ENCODE data around the gene LAIR2.

LAIR2 gene

DNA sequence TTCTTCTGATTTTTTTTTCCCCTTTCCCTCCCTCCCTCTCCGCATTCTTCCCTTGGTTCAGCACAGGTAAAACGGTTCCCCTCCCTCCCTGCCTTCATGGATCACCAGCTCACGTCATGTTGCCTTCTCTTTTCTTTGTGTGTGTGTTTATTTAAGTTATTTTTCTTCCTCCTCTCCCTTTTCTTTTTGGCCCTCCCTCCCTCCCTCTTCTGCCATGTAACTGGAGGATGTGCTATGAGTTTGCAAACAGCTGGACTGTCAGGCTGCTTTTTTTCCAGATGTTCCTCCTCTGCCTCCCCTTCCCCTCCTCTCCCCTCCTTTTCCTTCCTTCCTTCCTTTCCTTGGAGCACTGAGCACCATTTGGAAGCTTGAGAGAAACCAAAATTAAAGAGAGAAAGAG, 41.0 kb upstream of the LAIR2 start:
- H3K4me3 ChIP-seq (ENCODE audit: low read depth, low read length): no peak overlapping the region; the same call in 1 of the 2 replicates

DNA sequence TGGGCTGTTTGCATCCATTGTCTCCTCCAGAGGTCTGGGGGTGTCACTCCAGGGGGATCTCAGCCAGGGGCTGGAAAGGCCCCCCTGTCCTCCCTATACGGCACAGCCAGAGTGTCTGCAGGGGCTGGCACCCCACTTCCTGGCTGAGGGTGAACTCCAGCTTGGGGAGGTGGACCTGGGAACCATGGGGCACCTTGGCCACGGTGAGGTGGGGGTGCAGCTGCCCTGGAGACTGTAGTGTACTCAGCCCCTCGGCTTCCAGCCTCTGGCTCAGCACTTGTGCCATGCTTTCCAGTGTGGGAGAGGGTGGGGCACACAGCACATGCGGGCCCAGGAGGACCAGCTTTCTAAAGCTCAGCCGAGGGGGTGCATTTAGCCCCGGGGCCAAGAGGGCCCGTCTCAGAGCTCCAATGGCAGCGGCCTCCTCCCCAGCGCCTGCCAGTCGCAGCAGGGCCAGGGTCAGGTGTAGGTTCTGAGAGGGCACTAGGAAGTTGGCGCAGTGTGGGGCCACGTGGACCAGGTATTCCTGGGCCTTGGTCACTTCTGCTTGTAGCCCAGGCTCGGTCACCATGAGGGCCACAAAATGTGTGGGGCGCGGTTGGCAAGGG, 40.5 kb upstream of the LAIR2 start:
- peak overlapping the region; percentile 63 for H3K4me3 ChIP-seq (ENCODE audit: low read depth, low read length)
- POLR2A ChIA-PET: interaction anchor here (0.6 to 3.4 kb wide), 5 partner anchors 9 to 1814 kb away, joined by 3 to 49 read pairs (median 17); partner anchors contain the start of genes CDC42EP5 and LENG8
- TF ChIP-seq, protein P1, sequence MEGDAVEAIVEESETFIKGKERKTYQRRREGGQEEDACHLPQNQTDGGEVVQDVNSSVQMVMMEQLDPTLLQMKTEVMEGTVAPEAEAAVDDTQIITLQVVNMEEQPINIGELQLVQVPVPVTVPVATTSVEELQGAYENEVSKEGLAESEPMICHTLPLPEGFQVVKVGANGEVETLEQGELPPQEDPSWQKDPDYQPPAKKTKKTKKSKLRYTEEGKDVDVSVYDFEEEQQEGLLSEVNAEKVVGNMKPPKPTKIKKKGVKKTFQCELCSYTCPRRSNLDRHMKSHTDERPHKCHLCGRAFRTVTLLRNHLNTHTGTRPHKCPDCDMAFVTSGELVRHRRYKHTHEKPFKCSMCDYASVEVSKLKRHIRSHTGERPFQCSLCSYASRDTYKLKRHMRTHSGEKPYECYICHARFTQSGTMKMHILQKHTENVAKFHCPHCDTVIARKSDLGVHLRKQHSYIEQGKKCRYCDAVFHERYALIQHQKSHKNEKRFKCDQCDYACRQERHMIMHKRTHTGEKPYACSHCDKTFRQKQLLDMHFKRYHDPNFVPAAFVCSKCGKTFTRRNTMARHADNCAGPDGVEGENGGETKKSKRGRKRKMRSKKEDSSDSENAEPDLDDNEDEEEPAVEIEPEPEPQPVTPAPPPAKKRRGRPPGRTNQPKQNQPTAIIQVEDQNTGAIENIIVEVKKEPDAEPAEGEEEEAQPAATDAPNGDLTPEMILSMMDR (IDR thresholded peaks at IDR 0.05; ENCODE audit: insufficient read depth, low read length, missing control alignments): no peak
- DNase-seq (ENCODE audit: low read depth, low spot score): no peak
- CTCF ChIA-PET: interaction anchor here (1.0 to 1.5 kb wide), 3 partner anchors 8 to 14 kb away, joined by 4 read pairs; no protein-coding TSS in a partner anchor

More for the DNA sequence above, 41.0 kb upstream of the LAIR2 start:
- no peak for DNase-seq (ENCODE audit: low read depth, low spot score)
- TF ChIP-seq, protein P1 (IDR thresholded peaks at IDR 0.05; ENCODE audit: insufficient read depth, low read length, missing control alignments): no peak
- ChIA-PET POLR2A (interaction anchor here (2.3 to 3.4 kb wide), 2 partner anchors 12 to 14 kb away, joined by 17 to 49 read pairs; partner anchors contain the start of genes CDC42EP5 and LENG8), CTCF (interaction anchor here (1.2 to 1.5 kb wide), 2 partner anchors 11 to 13 kb away, joined by 4 read pairs; no protein-coding TSS in a partner anchor)

DNA sequence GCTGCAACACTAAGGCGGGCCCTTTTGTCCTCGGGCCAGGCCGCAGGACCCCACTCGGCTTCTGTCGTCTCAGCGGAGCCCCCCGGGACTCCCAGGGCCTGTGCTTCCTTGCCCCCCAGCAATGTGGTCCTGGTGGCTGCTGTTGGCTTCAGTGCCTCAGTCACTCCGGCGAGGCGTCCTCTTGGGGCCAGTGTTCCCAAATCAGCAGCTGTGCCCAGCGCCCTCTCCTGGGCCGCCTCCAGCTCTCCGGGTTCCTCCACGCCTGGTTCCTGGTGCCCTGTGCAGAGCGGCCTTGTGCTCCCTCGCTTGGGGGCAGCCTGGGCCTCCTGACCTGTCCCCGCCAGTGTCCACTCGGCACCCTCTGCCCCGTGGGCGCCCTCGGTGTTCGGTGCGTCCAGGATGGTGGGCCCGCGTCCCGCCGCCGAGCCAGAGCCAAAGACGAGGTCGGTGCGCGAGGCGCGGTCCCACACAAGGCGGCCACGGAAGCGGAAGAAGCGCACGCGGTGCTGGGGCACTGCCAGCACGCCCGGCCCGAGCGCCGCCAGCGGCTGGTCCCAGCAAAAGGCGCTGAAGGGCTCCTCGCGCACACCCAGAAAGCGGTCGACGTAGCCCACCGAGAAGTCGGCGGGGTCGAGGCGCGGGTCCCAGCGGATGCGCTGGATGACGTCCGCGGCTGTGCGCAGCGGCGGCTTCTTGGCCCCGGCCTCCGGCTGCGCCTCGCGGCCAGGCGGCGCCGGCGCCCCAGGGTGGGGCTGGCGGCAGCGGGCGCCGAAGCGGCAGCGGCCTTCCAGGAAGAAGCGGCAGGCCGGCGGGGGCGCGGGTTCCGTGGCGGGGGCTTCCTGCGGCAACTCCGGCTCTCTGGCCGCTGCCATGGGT, 39.7 kb upstream of the LAIR2 start:
- TF ChIP-seq, protein P1 (IDR thresholded peaks at IDR 0.05; ENCODE audit: insufficient read depth, low read length, missing control alignments): peak; percentile 40
- no peak for DNase-seq (ENCODE audit: low read depth, low spot score)
- POLR2A ChIA-PET: interaction anchor here (0.6 to 3.4 kb wide), 6 partner anchors 9 to 1814 kb away, joined by 3 to 49 read pairs (median 14); partner anchors contain the start of genes CDC42EP5 and LENG8
- H3K4me3 ChIP-seq (ENCODE audit: low read depth, low read length): peak overlapping the region; percentile 63
- CTCF ChIA-PET: interaction anchor here (1.0 to 1.2 kb wide), 2 partner anchors 9 to 15 kb away, joined by 4 read pairs; no protein-coding TSS in a partner anchor

DNA sequence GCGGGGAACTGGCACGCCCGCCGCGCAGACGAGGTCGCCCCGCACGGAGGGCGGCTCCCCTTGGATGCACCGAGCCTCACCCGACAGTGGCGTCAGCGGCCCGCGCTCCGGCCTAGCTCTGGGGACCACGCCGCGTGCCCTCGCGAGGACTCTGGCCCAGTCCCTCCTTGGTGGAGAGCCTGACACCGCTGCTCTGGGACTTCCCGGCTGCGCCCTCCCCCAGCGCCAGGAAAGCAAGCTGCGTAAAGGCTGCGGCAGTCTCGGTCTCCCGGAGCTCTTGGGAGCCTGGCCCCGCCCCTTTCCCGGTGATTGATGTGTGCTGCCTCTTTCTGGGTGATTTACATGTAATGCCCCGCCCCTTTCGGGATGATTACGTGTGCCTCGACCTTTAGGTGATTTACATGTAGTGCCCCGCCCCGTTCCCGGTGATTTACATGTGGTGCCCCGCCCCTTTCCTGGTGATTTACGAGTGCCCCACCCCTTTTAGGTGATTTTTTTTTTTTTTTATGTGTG, 39.0 kb upstream of the LAIR2 start, which contains the start of gene LENG9:
LENG9 (minus strand) TSS at position 248 of the 513 bp plus-strand sequence. CDS start 252 bp downstream, outside the sequence.
- TF ChIP-seq, protein P1 (IDR thresholded peaks at IDR 0.05; ENCODE audit: insufficient read depth, low read length, missing control alignments): no peak
- H3K4me3 ChIP-seq (ENCODE audit: low read depth, low read length): peak within 1 kb of the TSS; percentile 63
- peak; percentile 91 for DNase-seq (ENCODE audit: low read depth, low spot score)
- CTCF ChIA-PET: no interaction called here
- POLR2A ChIA-PET: interaction anchor here (0.6 to 3.4 kb wide), 6 partner anchors 9 to 1109 kb away, joined by 3 to 49 read pairs (median 14); partner anchors contain the start of genes CDC42EP5 and LENG8

GRCh38 chr19:54464044-54464629, 38.5 kb upstream of the LAIR2 start:
- H3K4me3 ChIP-seq (ENCODE audit: low read depth, low read length): peak overlapping the region; percentile 63
- TF ChIP-seq, protein P1 (IDR thresholded peaks at IDR 0.05; ENCODE audit: insufficient read depth, low read length, missing control alignments): no peak
- DNase-seq (ENCODE audit: low read depth, low spot score): no peak
- ChIA-PET CTCF (no interaction called here), POLR2A (interaction anchor here (0.6 to 3.4 kb wide), 6 partner anchors 9 to 1108 kb away, joined by 3 to 49 read pairs (median 14); partner anchors contain the start of genes CDC42EP5 and LENG8)
